ENCODE data around the gene OLFM1.

DNA sequence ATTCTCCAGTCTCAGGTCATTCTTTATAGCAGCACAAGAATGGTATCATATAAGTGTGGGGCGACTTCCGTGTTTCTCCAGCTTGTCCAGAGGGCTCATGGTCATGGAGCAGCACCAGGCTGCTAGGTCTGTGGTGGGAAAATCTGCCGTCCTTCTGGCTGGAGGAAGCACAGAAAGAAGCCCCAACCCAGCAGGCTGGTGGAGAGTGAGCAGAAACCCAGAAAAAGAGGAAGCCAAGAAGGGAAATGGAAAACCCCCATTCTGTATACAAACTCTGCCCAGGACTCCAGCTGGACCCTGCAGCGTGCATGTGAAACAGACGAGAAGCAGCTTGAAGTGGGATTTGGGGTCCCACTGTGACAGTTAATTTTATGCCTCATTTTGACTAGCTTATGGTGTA, 34.3 kb upstream of the OLFM1 start:
- no peak for TF ChIP-seq CTCF (IDR thresholded peaks at IDR 0.05)
- TF ChIP-seq, protein P1, sequence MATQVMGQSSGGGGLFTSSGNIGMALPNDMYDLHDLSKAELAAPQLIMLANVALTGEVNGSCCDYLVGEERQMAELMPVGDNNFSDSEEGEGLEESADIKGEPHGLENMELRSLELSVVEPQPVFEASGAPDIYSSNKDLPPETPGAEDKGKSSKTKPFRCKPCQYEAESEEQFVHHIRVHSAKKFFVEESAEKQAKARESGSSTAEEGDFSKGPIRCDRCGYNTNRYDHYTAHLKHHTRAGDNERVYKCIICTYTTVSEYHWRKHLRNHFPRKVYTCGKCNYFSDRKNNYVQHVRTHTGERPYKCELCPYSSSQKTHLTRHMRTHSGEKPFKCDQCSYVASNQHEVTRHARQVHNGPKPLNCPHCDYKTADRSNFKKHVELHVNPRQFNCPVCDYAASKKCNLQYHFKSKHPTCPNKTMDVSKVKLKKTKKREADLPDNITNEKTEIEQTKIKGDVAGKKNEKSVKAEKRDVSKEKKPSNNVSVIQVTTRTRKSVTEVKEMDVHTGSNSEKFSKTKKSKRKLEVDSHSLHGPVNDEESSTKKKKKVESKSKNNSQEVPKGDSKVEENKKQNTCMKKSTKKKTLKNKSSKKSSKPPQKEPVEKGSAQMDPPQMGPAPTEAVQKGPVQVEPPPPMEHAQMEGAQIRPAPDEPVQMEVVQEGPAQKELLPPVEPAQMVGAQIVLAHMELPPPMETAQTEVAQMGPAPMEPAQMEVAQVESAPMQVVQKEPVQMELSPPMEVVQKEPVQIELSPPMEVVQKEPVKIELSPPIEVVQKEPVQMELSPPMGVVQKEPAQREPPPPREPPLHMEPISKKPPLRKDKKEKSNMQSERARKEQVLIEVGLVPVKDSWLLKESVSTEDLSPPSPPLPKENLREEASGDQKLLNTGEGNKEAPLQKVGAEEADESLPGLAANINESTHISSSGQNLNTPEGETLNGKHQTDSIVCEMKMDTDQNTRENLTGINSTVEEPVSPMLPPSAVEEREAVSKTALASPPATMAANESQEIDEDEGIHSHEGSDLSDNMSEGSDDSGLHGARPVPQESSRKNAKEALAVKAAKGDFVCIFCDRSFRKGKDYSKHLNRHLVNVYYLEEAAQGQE (IDR thresholded peaks at IDR 0.05; ENCODE audit: insufficient read depth in 1 of 2, low read depth in 2 of 2, low read length in 1 of 2), result no peak

All from Panc1 (cell line).